HepG2 (cell line): ENCODE results near the gene DIRAS3. TPM values are rescaled to one million over a fixed set of nuclear protein-coding genes. Genes with fewer than 3 reads are reported as not detected.

Experiments
- ATAC-seq: fragments of 200-7000 bp; cut with Tn5 transposase; 3 replicates; pipeline ENCODE4 v1.9.1; 2020; ENCODE audit warnings: mild to moderate bottlenecking, moderate library complexity
- BruUV-seq: library from RNA; stranded (reverse); fragments of 400-500 nt; replicated peaks from 2 replicates; lab custom pipeline; 2021; lab: Mats Ljungman, UMichigan
- CTCF ChIA-PET: fragments of 300-600 bp; formaldehyde crosslinking; extraction: SDS; loops from one replicate; lab custom pipeline; 2021; ENCODE audit warnings: low total read pairs, inconsistent platforms, low intra/inter-chr PET ratio; lab: Yijun Ruan, JAX
- POLR2A ChIA-PET: fragments of 350-600 bp; sonication (Branson Sonifier 250); formaldehyde crosslinking; loops from one replicate; lab custom pipeline; 2020; ENCODE audit warnings: antibody characterized with exemption, inconsistent platforms; lab: Yijun Ruan, JAX
- DNase-seq: peaks from one replicate; pipeline ENCODE4 v3.0.0-alpha.2; 2015; ENCODE audit warnings: low spot score
- FAIRE-seq: peaks from 3 replicates; lab custom pipeline; 2011; peaks lifted over from hg19 to GRCh38; lab: Jason Lieb, UNC
- H2AFZ ChIP-seq: one replicate; pipeline ENCODE4 v1.6.1; 2011; ENCODE audit warnings: low read length, inconsistent platforms
- H3K27ac ChIP-seq: fragments of 300-600 bp; 3 replicates; pipeline ENCODE4 v1.8.0; 2011; ENCODE audit warnings: mixed run types, mild to moderate bottlenecking, mixed read lengths, low read length, inconsistent platforms; ENCODE audit not compliant: insufficient read depth; ENCODE audit errors: extremely low read length
- H3K27me3 ChIP-seq, 2 experiments: fragments of 200-600 bp in 1 of 2; 2 replicates in 1 of 2; 3 replicates in 1 of 2; pipeline versions ENCODE4 v1.6.0 to v1.8.0; 2011; ENCODE audit warnings: low read length in 2 of 2, mild to moderate bottlenecking in 2 of 2, moderate library complexity in 2 of 2, inconsistent platforms in 1 of 2; ENCODE audit not compliant: insufficient read depth in 2 of 2, control insufficient read depth in 1 of 2
- H3K36me3 ChIP-seq, 2 experiments: fragments of 200-600 bp in 1 of 2; replicated peaks in 1 of 2; 2 replicates in 1 of 2; 3 replicates in 1 of 2; pipeline versions ENCODE4 v1.5.1 to v1.8.0; 2011; ENCODE audit warnings: low read length in 2 of 2, inconsistent platforms in 1 of 2; ENCODE audit not compliant: insufficient read depth in 2 of 2, control insufficient read depth in 1 of 2
- H3K4me1 ChIP-seq: 2 replicates; pipeline ENCODE4 v1.5.1; 2012; ENCODE audit warnings: low read length, inconsistent platforms; ENCODE audit not compliant: insufficient read depth
- H3K4me2 ChIP-seq: 2 replicates; pipeline ENCODE4 v1.6.0; 2011; ENCODE audit warnings: low read depth, low read length, inconsistent platforms
- H3K4me3 ChIP-seq, 3 experiments: fragments of 200-600 bp in 1 of 3; sonication (generic), shearing (Covaris generic) in 1 of 3; replicated peaks in 1 of 3; 2 replicates each; pipeline ENCODE4 v1.5.1; 2011 to 2016; ENCODE audit warnings: low read length in 3 of 3, inconsistent platforms in 2 of 3, low read depth in 2 of 3, mild to moderate bottlenecking in 2 of 3, control low read depth in 1 of 3, mixed read lengths in 1 of 3; ENCODE audit not compliant: insufficient read depth in 1 of 3
- H3K79me2 ChIP-seq: one replicate; pipeline ENCODE4 v1.6.1; 2011; ENCODE audit warnings: low read length, inconsistent platforms; ENCODE audit not compliant: insufficient read depth
- H3K9ac ChIP-seq: 2 replicates; pipeline ENCODE4 v1.6.0; 2011; ENCODE audit warnings: mild to moderate bottlenecking, low read depth, low read length, inconsistent platforms; ENCODE audit not compliant: insufficient read depth
- H3K9me3 ChIP-seq: 2 replicates; pipeline ENCODE4 v1.5.1; 2012; ENCODE audit warnings: mild to moderate bottlenecking, low read length
- H4K20me1 ChIP-seq: 2 replicates; pipeline ENCODE4 v1.6.0; 2011; ENCODE audit warnings: inconsistent platforms, mild to moderate bottlenecking, low read length, moderate library complexity; ENCODE audit not compliant: insufficient read depth
- KLF15 ChIP-seq: sonication (generic); formaldehyde crosslinking; IDR thresholded peaks from 2 replicates; pipeline ENCODE4 v1.8.1; 2023; ENCODE audit warnings: borderline replicate concordance, mild to moderate bottlenecking, inconsistent platforms, missing genetic modification reagents, mixed read lengths
- NR1H2 ChIP-seq: sonication (generic); formaldehyde crosslinking; IDR thresholded peaks from 2 replicates; pipeline ENCODE4 v1.8.1; 2022; ENCODE audit warnings: low read depth, missing genetic modification reagents, borderline replicate concordance
- WGBS: methylation state at CpG from one replicate; pipeline ENCODE4 v1.1.6; 2017; ENCODE audit warnings: low lambda C conversion rate; 5-methylcytosine and 5-hydroxymethylcytosine counted together
- in situ Hi-C: cut with HindIII; loops from 2 replicates; pipeline ENCODE4 v1.10.0; 2017; ENCODE audit warnings: low pct_unique_long_range_greater_than_20kb; ENCODE audit not compliant: extremely low pct_ligation_motif_present
- intact Hi-C: fragments of 100-400 bp; cut with micrococcal nuclease; formaldehyde crosslinking; loops from one replicate; pipeline ENCODE4 v1.10.0; 2022; ENCODE audit not compliant: unreplicated experiment
- polyA plus RNA-seq, 8 experiments: library from polyadenylated mRNA; depleted of rRNA in 3 of 8; stranded (reverse) in 7 of 8; unstranded in 1 of 8; fragments of >200 nt; fragmentation: Illumina TruSeq in 4 of 8; extraction: Trizol in 4 of 8; gene quantifications; 2 replicates each; pipeline versions ENCODE4 v1.2.1 to v1.2.3, GENCODE V29; 2011 to 2016; ENCODE audit warnings: low read depth in 4 of 8, missing spikeins in 1 of 8, mixed read lengths in 1 of 8; ENCODE audit not compliant: insufficient read depth in 1 of 8
- total RNA-seq, 5 experiments: library from RNA; depleted of rRNA; stranded (reverse); fragments of >200 nt; fragmentation: Illumina TruSeq; extraction: Trizol; gene quantifications; 2 replicates each; pipeline ENCODE4 v1.2.3, GENCODE V29; 2016; ENCODE audit warnings: low read depth in 1 of 5
- TF ChIP-seq, protein P1 (sequence below): sonication (generic); formaldehyde crosslinking; IDR thresholded peaks from 2 replicates; pipeline ENCODE4 v1.5.0; 2020; ENCODE audit warnings: mild to moderate bottlenecking, missing genetic modification reagents, moderate library complexity

The DIRAS3 gene
- total and polyA plus RNA-seq, 2 of the 13 experiments (the other 11 are each of a cell fraction or from before 2014, with no cell fraction given) = not detected

DNA sequence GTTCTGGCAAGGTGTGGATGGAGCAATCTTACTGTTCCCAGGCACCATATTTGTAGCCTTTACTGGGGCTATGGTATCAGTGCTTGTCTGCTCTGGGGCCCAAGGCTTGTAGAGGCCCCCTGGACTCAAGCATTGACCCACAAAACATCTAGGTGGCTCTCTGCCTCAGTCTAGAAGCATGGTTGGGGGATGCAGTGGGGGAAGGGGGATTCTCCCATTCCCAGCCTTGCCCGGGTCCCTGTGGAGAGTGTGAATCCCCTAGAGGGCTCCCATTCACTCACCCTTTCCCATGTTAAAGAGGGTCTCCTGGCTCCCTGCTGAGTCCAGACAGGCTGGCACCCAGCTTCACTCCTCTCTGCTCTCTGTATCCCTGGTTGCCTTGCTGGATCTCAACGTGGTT, 28.2 kb upstream of the DIRAS3 start:
- no peaks in the 10 kb centered on the region for H3K27me3 ChIP-seq
- no peak overlapping the region for H3K27ac ChIP-seq
- H4K20me1 ChIP-seq = no peaks in the 10 kb centered on the region
- ATAC-seq = no peak
- H3K4me1 ChIP-seq = no peaks in the 10 kb centered on the region
- no peak overlapping the region for H3K4me2 ChIP-seq
- no peak for FAIRE-seq
- WGBS = 0% methylated on average over 2 of the region's 2 CpGs
- no peak overlapping the region for H2AFZ ChIP-seq
- DNase-seq = no peak
- no peak overlapping the region for H3K4me3 ChIP-seq
- BruUV-seq = no TSS peak
- no peaks in the 10 kb centered on the region for H3K36me3 ChIP-seq
- intact Hi-C loops = no loop called here
- H3K9me3 ChIP-seq = no peaks in the 10 kb centered on the region
- no peaks in the 10 kb centered on the region for H3K79me2 ChIP-seq
- CTCF ChIA-PET = no interaction called here
- TF ChIP-seq, protein P1, sequence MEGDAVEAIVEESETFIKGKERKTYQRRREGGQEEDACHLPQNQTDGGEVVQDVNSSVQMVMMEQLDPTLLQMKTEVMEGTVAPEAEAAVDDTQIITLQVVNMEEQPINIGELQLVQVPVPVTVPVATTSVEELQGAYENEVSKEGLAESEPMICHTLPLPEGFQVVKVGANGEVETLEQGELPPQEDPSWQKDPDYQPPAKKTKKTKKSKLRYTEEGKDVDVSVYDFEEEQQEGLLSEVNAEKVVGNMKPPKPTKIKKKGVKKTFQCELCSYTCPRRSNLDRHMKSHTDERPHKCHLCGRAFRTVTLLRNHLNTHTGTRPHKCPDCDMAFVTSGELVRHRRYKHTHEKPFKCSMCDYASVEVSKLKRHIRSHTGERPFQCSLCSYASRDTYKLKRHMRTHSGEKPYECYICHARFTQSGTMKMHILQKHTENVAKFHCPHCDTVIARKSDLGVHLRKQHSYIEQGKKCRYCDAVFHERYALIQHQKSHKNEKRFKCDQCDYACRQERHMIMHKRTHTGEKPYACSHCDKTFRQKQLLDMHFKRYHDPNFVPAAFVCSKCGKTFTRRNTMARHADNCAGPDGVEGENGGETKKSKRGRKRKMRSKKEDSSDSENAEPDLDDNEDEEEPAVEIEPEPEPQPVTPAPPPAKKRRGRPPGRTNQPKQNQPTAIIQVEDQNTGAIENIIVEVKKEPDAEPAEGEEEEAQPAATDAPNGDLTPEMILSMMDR (CRISPR knock-in tag) = no peak
- no peak for TF ChIP-seq NR1H2 (CRISPR knock-in tag)
- TF ChIP-seq, all 625 proteins: peak for 0
- POLR2A ChIA-PET = no interaction called here
- H3K9ac ChIP-seq = no peak overlapping the region
- in situ Hi-C loops = no loop called here

DNA sequence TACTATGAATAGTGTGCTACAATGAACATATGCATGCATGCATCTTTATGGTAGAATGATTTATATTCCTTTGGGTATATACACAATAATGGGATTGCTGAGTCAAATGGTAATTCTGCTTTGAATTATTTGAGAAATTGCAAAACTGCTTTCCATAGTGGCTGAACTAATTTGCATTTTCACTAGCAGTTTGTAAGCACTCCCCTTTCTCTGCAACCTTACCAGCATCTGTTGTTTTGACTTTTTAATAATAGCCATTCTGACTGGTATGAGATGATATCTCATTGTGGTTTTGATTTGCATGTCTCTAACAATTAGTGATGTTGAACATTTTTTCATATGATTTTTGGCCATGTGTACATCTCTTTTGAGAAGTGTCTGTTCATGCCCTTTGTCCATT, 24.0 kb upstream of the DIRAS3 start:
- no peak overlapping the region for H3K27ac ChIP-seq
- FAIRE-seq = no peak
- H3K4me3 ChIP-seq = no peak overlapping the region
- no peak overlapping the region for H3K9ac ChIP-seq
- no peak for ATAC-seq
- no peaks in the 10 kb centered on the region for H3K9me3 ChIP-seq
- in situ Hi-C loops = no loop called here
- ChIA-PET POLR2A (no interaction called here), CTCF (no interaction called here)
- H3K4me2 ChIP-seq = no peak overlapping the region
- no peaks in the 10 kb centered on the region for H4K20me1 ChIP-seq
- intact Hi-C loops = no loop called here
- no peak overlapping the region for H2AFZ ChIP-seq
- DNase-seq = no peak
- H3K79me2 ChIP-seq = no peaks in the 10 kb centered on the region
- H3K4me1 ChIP-seq = no peaks in the 10 kb centered on the region
- TF ChIP-seq KLF15 (CRISPR knock-in tag) = no peak
- H3K36me3 ChIP-seq = no peaks in the 10 kb centered on the region
- no peaks in the 10 kb centered on the region for H3K27me3 ChIP-seq
- BruUV-seq = no TSS peak
